ENCODE data around the gene CMIP.
"Not testable (repeated sequence)": the region's sequence is repeated elsewhere in the genome, so short reads cannot be mapped to it uniquely, and the experiment has no call there.

CMIP gene

DNA sequence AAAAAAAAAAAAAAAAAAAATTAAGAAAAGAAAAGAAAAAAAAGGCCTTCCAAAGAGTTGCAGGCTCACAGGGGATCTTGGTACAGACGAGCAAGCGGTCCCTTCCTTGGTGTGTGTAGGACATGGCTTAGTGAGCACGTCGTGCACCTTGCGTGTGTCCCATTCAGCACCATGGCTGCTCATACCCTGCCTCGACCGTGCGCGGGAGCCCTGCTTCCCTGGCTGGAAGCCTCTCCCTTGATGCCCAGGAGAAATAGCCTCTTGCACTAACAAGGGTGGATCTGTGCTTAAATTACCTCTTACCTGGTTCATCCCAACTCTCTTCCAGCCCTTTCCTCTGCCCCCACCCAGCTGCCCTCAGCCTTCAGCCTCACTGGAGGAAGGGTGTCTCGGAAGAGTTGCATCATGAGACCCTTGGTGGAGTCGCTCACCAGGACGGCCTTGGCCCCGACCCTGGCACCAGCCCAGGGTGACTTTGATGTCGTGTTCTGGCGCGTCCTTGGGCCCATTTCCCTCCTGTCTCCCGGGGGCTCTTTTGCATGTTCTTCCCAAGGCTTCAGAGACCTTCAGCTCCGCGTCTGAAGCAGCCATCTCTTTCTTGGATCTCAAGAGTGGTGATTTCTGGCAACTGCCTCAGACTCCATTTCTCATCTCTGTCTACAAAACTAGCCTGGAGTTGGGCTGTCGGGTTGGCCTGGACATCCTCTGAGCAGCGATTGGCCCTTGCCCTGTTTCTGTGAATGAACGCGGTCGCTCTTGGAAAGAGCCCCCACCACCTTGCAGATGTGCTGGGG is 127.2 kb downstream of the CMIP start:
- DNase-seq = no peak

DNA sequence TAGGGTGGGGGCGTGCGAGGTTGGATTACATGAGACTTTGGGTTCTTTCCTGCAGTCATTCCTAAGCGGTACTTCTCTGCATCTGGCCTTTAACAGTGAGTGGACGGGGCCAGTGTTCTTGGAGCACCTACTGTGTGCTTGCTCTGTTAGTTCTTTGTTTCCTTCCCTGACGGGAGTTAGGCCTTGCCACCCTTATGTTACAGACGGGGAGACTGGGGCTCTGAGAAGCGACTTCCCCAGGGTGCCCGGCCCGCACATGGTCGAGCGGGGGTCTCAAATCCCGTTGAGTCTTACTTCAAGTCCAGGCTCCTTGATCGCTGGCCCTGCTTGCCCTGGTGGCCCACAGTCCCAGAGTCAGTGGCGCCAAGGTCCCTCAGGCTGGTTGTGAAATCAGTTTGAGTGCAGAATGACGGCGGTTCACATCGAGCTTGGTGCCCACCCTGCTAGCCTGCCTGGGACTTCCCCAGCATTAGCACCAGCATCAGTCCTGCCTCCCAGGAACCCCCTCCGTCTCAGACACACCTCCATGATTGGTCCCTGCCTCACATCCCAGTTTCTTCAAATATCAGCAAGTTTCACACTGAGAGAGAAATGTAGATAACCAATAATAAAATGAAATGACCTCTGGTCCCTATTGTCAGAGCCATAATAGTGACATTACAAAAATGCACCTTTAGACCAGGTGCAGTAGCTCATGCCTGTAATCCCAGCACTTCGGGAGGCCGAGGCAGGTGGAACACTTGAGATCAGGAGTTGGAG is 128.0 kb downstream of the CMIP start:
- DNase-seq = no peak

DNA sequence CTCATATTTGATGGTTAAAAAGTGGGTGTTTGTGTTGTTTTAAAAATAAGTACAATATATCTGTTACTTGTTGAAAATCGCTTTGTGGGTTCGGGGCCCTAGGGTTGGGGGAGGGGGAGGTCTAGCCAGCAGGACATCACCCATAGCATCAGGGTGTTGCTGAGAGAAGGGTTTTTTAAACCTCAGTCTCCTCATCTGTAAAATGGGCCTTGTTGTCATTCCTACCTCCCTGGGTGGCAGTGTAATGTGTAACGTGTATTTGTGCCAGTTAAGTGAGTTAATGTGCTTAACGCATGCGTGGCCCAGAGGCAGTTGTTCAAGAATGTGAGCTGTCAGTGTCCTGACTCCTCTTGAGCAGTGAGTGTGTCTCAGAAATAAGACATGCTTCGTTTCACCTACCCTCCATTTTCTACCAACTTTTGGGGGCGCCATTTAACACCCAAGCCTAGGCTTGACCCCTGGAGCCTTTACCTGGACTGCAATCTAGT is 129.0 kb downstream of the CMIP start:
- no peak for DNase-seq

DNA sequence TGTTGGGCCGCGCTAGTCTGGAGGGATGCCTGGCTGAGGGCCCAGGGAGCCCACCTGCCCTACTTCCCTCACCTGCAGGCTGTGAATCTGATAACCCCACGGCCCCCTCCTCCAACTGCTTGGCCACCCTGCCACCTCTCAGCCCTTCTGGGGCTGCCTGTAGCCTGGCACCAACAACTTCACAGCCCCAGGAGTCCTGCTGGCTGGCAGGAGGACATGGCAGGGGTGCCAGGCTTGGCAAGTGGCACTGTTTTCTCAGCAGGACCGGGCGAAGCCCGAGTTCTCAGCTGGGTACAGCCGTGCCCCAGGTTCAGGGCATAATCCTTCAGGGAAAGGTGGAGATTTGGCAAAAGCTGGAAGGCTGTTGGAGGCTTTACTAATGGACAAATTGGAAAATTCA is 129.6 kb downstream of the CMIP start:
- DNase-seq = no peak

DNA sequence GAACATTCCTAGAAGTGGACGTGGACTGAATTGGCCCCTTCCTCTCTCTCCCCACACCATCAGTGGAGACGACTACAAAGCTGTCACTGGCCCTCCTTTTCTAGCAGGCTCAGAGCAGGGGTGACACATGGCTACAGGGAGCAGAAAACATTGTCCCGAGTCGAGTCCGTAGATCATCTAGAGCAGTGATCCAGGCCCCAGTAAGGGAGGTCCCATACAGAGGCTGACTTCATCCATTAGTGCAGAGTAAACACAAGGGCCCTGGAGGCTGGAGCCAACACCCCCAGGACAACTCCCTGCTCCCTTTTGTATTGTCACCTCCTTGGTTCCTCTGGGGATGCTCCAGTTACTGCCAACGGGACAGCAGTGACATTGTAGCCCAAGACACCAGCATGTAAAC is 130.7 kb downstream of the CMIP start:
- no peak for DNase-seq

DNA sequence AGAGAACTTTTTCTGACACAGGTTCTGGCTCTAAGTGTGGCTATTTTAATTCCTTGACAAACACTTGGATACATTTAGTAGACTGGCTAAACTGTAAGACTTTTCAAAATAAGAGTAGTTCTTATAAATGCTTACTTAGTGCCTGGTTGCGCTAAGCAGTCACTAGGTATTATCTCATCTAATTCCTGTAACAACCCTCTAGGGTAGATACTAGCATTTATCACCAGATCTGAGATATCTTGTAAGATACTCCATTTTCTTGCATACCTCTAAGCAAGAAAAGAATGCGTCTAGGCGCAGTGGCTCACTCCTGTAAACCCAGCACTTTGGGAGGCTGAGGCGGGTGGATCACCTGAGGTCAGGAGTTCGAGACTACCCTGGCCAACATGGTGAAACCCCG is 131.2 kb downstream of the CMIP start:
- no peak for DNase-seq

DNA sequence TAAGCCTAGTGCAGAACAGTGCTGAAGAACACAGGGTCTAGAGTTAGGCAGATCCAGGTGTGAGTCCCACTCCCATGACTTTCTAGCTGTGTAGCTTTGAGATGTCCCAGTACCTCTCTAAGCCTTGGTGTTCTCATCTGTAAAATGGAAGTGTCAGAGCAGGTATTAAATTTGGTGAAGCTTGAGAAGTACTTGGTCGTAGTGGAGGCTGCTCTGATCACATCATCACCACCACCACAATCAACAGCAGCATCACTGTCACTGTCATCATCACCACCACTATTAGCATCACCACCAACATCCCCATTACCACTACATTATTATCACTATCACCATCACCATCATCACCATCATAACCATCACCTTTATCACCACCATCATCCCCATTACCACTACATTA is 132.1 kb downstream of the CMIP start:
- no peak for DNase-seq

DNA sequence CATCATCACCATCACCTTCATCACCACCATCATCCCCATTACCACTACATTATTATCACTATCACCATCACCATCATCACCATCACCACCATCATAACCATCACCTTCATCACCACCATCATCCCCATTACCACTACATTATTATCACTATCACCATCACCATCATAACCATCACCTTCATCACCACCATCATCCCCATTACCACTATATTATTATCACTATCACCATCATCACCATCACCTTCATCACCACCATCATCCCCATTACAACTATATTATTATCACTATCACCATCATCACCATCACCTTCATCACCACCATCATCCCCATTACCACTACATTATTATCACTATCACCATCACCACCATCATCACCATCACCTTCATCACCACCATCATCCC is 132.7 kb downstream of the CMIP start:
- not testable (repeated sequence) for DNase-seq

DNA sequence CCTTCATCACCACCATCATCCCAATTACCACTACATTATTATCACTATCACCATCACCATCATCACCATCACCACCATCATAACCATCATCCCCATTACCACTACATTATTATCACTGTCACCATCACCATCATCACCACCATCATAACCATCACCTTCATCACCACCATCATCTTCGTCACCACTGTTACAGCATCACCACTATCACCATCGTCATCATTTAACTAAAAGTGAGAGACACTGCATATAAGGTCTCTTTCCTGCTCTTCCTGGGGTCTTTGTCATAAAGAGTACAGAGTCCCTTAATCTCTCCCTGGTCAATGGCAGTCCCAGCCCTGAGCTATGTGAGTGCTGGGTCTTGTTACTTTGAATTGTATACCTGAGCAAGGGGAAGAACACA is 133.5 kb downstream of the CMIP start:
- DNase-seq = no peak

DNA sequence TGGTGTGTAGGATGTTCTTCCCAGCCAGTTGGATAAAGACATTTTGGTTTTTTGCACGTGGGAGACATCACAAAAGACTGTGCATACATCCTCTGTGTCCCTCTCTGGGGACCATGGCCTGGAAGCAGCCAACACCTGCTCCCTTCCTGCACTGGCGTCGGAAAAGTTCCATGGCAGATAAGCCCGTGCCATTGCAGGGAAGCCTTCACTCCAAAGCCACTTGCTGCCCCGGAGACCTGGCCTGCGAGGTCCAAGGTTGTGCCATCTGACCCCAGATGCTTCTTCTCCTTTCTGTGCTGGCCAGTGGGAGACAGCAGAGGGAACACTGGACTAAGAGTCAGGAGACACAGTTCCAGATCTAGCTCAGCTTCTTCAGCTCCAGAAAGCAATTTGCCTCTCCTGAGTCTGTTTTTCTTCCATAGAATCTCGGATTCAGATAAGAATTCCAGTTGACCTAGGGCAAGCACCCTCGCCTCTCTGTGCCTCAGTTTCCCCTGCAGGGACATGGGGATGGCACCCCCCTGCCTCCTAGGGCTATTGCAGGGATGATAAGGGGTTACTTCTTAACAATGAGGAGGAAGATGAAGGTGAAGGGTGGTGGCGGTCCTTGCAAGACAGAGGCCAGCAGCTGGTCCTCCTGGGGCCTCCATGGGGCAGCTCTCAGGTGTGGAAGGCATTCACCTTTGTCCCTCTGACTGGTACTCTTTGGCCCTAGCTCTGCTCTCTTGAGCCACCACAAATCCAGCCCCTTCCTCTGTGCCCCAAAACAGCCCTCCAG is 134.2 kb downstream of the CMIP start:
- no peak for DNase-seq

DNA sequence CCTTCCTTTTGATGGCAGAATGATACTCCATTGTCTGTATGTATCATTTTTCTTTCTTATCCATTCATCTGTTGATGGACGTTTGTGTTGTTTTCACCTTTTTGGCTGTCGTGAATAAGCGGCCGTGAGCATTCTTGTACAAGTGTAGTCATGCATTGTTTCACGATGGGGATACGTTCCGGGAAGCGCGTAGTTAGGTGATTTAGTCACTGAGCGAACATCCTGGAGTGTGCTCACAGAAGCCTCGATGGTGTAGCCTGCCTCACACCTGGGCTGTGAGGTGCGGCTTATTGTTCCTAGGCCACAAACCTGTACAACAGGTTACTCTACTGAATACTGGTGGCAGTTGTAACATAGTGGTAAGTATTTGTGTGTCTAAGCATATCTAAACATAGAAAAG is 136.5 kb downstream of the CMIP start:
- no peak for DNase-seq

DNA sequence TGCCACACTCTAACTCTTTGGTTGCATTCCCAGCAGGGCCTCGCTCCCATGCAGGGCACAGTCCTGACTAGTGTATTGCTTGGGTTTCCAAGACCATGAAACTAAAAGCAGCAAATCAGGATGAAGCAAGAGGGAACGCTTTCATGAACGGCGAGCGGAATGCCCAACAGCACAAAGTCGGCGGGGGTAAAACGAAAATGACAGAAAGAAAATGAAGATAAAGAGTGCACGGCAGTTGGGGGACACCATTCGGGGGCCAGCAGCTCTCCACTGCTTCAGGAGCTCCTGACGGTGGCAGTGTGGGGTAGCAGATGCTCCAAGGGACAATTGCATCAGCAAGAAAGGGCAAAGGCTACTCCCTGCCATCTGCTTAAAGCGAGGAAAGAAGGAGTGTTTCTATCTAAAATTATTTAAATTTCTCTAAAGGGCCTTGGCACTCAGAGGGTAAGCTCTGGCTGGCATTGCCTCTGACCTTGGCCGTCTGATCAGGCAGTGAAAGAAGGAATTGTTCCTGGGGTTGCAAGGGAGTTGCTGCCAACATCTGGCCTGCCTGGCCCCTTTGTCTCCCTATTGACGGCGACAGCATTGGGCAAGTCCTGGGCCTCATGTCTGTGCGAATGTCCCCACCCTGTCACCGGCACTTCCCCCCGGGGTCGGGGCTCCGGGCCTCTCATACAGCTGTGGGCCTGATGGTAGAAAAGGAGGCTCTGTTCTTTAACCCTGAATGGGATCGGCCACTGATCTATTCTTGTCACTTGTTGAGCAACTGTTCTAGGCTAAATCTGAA is 138.2 kb downstream of the CMIP start:
- no peak for DNase-seq

DNA sequence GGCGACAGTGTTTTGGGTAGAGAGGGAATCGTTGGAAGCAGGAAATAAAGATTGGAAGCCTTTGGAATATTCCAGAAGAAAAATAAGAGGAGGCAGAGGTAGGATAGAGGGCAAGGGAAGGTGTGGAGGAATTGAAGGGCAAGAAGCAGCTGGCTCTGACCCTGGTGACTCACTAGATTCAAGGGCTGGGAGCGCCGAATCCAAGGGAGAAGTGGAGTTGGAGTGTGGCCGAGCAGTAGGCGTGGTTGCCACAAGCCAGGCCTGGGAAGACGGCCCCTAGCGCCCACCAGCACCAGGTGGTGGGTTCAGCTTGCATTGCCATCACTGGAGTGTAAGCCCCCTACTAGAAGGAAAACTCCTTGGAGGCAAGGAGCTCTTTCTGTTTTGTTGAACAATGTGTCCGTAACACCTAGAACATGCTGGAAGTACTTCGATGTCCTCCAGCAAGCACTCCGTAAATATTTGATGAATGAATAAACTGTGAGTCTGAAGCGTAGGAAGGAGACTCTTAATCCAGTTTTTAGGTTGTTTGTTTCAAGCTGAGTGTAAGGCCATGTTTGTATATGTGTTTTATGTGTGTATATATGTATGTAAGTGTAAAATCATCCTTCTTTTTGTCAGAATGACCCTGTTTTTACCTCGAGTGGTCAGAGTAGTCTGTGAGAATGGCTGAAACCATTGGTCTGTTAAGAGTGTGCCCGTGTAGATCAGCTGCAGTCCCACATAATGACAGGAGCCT is 139.5 kb downstream of the CMIP start:
- DNase-seq = no peak

DNA sequence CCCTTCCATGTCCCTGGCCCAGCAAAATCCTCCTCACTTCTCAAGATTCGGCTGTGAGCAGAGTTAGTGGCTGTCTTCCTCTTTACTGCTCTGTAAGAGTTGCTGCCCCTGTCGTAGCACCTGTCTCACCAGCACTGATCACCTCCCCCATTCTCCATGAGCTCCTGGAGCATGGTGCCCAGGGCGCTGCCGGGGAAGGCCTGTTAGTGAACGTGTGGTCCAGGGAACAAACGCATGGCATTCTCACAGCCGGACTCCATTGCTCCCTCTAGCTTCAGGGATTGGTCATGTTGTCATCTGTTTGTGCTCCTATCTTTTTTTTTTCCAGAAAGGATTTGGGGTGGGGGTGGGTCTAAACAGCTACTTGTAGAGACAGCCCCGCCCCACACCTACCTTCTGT is 141.2 kb downstream of the CMIP start:
- no peak for DNase-seq

DNA sequence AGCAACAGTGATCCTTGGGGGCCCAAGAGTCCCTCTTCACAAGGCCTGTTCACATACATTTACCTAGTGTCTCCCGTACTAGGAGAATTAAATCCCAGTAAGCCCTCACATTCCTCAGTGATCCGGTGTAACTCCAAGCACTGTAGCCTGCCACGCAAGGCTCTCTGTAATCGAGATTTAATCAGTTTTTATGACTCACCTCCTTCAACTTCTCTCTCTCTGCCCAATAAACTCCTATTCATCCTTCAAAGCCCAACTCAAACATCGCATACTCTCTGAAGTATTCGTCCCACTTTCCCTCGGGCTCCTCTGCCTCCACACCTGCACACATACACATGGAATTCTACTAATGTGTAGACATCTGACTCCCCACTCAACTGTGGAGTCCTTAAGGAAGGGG is 141.8 kb downstream of the CMIP start:
- DNase-seq = no peak

DNA sequence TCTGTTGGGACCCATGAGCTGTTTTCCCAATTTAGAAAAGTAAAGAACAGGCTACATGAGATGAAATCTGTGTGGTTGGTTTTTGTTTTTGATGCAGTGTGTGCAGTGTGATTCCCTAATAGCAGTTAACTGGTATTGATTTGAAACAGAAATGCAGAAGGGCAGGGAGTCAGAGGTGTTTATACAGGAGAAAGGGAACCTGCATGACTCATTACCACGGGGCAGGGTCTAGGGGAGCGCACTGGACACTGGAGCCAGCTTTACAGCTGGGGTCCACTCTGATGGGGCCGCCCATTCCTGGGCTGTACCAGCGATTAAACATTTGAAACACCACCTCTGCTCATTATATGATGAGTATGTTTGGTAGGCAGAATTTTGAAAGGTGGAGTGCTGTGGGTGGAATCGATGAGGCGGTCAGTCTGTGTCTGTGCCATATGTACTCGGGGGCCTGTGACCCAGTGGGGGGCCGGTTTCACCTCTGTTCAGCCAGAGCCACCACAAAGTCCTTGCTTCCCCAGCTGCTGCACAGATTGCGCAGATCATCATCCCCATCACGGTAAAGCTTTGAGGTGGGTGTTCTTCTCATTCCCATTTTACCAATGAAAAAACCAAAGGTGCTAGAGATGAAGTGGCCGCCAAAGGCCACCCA is 142.5 kb downstream of the CMIP start:
- no peak for DNase-seq

DNA sequence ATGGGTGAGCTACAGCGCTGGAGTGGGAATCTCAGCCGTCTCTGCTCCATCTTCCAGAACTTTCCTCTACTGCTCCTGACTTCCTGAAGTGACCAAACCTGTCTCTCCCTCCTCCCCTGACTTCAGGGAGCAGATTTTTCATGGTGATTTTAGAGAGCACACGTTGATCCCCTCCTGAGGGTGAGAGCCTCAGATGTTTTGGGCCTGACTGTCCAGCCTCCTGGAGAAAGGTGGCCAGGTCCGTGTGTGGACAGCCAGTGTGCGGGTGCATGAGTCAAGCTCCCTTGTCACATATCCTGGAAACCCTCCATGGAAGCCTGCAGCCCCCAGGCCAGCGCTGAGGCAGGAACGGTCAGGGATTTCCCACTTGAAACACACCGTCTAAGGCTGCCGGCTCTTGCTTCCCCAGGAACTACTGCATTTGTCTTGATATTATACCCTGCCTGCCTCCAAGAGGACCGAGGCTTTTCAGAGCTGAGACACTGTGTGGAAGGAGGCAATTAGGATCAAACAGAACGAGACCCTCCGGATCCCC is 143.1 kb downstream of the CMIP start:
- DNase-seq = no peak

DNA sequence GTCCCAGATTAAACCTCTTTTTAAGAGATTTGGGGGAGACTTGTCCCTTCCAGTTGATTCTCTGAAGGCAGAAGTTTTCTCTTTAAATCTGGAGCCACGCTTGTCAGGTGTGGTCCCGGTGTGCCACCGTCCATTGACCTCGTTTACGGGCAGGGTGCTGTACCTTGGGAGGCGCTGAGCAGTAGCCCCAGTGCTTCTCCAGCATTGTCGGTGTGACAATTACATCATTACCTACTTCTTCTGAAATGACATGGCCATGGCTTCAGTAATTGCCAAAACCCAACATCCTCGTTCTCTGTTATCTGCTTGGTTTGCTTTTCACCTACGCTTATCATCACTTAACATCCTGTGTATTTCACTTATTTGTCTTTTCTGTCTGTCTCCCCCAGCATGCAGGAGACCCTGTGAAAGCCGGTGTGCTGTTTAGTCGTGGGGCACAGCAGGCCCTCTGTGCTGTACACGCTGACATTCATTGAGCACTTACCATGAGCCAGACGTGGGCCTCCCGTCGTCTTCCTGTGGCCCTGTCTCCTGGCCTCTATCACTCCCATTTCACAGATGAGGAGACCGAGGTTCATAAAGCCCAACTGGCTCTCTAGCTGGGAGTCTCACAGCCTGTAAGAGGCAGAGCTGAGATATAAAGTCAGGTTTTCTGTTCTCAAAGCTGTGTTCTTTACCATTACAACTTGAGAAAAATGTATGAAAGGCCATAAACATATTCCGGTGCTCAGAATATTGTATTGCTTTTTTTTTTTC is 143.9 kb downstream of the CMIP start:
- no peak for DNase-seq

DNA sequence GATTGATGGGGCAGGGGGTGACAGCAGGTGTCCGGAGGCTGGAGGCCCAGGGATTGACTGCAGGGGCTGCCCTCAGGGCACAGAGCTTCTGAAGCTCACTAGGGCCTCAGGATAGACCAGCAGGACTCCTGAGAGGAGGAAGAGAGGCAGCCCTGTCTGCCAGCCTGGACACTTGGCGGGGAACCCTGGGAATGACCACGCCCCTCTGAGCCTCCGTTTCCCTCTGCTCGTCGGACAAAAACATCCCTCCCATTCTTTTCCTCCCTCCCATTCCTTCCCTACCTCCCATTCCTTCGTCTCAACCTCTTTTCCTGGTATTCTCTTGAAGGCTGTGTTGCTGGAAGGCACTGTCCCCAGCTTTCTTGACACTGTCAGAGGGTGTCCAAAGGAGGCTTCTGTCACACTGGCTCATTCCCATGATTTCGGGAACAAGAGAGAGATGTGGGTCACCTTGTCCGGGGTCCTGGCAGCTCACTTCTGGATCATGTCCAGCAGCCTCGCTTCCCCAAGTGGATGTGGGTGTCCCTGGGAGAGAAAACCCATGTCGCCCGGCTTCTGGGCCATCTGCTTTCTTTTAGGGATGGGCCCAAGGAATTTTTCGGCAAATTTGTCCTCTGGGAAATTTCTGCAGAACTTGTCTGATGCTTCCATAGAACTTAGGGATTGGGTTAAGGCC is 145.5 kb downstream of the CMIP start:
- DNase-seq = no peak
